SK-N-SH (cell line): Measurements from ENCODE around the gene OVCH2. TPM values are rescaled to one million over a fixed set of nuclear protein-coding genes. Genes with fewer than 3 reads are reported as not detected.
"Not testable (repeated sequence)": the region's sequence is repeated elsewhere in the genome, so short reads cannot be mapped to it uniquely, and the experiment has no call there.

Experiments
- CTCF ChIA-PET: fragments of 300-600, 350-600 bp; formaldehyde crosslinking; extraction: SDS; loops from one replicate; lab custom pipeline; 2021; lab: Yijun Ruan, JAX
- POLR2A ChIA-PET: fragments of 350-600 bp; sonication (Branson Sonifier 250); formaldehyde crosslinking; extraction: SDS; loops from one replicate; lab custom pipeline; 2020; ENCODE audit warnings: antibody characterized with exemption, inconsistent platforms; lab: Yijun Ruan, JAX
- DNase-seq: peaks from one replicate; pipeline ENCODE4 v3.0.0; 2012
- H2AFZ ChIP-seq: fragments of 200-600 bp; sonication (generic); 2 replicates; pipeline ENCODE4 v1.8.1; 2016; ENCODE audit warnings: antibody characterized with exemption, mild to moderate bottlenecking, low read depth
- H3F3A ChIP-seq: fragments of 200-600 bp; sonication (generic); replicated peaks from 2 replicates; pipeline ENCODE3; 2016; ENCODE audit warnings: antibody characterized with exemption, mild to moderate bottlenecking; ENCODE audit not compliant: insufficient read depth
- H3K27ac ChIP-seq, 2 experiments: fragments of 200-500 bp in 1 of 2; fragments of 200-600 bp in 1 of 2; sonication (Bioruptor generic) in 1 of 2; sonication (generic), shearing (Covaris generic) in 1 of 2; 2 replicates each; pipeline versions ENCODE4 v1.5.1 to v1.6.1; 2014 to 2016; ENCODE audit warnings: low read depth in 2 of 2, inconsistent platforms in 1 of 2, low read length in 1 of 2, mild to moderate bottlenecking in 1 of 2, mixed read lengths in 1 of 2
- H3K27me3 ChIP-seq: fragments of 200-600 bp; sonication (generic), shearing (Covaris generic); 2 replicates; pipeline ENCODE4 v1.6.1; 2016; ENCODE audit warnings: mixed run types; ENCODE audit not compliant: insufficient read depth
- H3K36me3 ChIP-seq, 2 experiments: fragments of 200-500 bp in 1 of 2; fragments of 200-600 bp in 1 of 2; sonication (Bioruptor generic) in 1 of 2; sonication (generic) in 1 of 2; replicated peaks in 1 of 2; 2 replicates each; pipeline versions ENCODE3 to v1.5.1; 2014 to 2016; ENCODE audit warnings: low read length in 1 of 2, mild to moderate bottlenecking in 1 of 2; ENCODE audit not compliant: insufficient read depth in 2 of 2, control insufficient read depth in 1 of 2
- H3K4me1 ChIP-seq, 2 experiments: fragments of 200-500 bp in 1 of 2; fragments of 200-600 bp in 1 of 2; sonication (Bioruptor generic) in 1 of 2; sonication (generic), shearing (Covaris generic) in 1 of 2; 2 replicates each; pipeline versions ENCODE4 v1.5.1 to v1.6.1; 2014 to 2016; ENCODE audit warnings: low read depth in 1 of 2, low read length in 1 of 2, mixed run types in 1 of 2; ENCODE audit not compliant: insufficient read depth in 2 of 2, control insufficient read depth in 1 of 2
- H3K4me2 ChIP-seq: fragments of 200-600 bp; sonication (generic), shearing (Covaris generic); 2 replicates; pipeline ENCODE4 v1.6.1; 2017; ENCODE audit warnings: mixed run types
- H3K4me3 ChIP-seq, 2 experiments: fragments of 200-500 bp in 1 of 2; fragments of 200-600 bp in 1 of 2; sonication (Bioruptor generic) in 1 of 2; sonication (generic), shearing (Covaris generic) in 1 of 2; 2 replicates each; pipeline versions ENCODE4 v1.5.1 to v1.8.1; 2014 to 2016; ENCODE audit warnings: low read depth in 2 of 2, inconsistent platforms in 1 of 2, low read length in 1 of 2, mild to moderate bottlenecking in 1 of 2, mixed read lengths in 1 of 2, moderate library complexity in 1 of 2
- H3K79me2 ChIP-seq: fragments of 200-600 bp; sonication (generic); 2 replicates; pipeline ENCODE4 v1.8.1; 2017; ENCODE audit warnings: mild to moderate bottlenecking; ENCODE audit not compliant: insufficient read depth
- H3K9ac ChIP-seq: fragments of 200-600 bp; sonication (generic); 2 replicates; pipeline ENCODE4 v1.6.1; 2017; ENCODE audit warnings: mixed run types
- H3K9me2 ChIP-seq: fragments of 200-600 bp; sonication (generic); 2 replicates; pipeline ENCODE4 v1.6.1; 2017; ENCODE audit warnings: mixed run types
- H3K9me3 ChIP-seq: fragments of 200-600 bp; sonication (generic); 2 replicates; pipeline ENCODE4 v1.6.1; 2017; ENCODE audit warnings: mixed run types, mild to moderate bottlenecking, moderate library complexity
- H4K20me1 ChIP-seq: fragments of 200-600 bp; sonication (generic); 2 replicates; pipeline ENCODE4 v1.6.1; 2017; ENCODE audit warnings: mild to moderate bottlenecking, mixed run types; ENCODE audit not compliant: insufficient read depth
- CHD2 ChIP-seq: fragments of 150-350 bp; IDR thresholded peaks from 2 replicates; pipeline ENCODE4 v1.6.1; 2018; ENCODE audit warnings: low read length; ENCODE audit not compliant: partially characterized antibody
- CTCF ChIP-seq: fragments of 200-600 bp; sonication (generic); IDR thresholded peaks from 2 replicates; pipeline ENCODE4 v1.6.1; 2017; ENCODE audit warnings: antibody characterized with exemption, mild to moderate bottlenecking, moderate library complexity
- ELF1 ChIP-seq: IDR thresholded peaks from 2 replicates; pipeline ENCODE4 v1.4.0; 2012
- EZH2phosphoT487 ChIP-seq: fragments of 200-600 bp; sonication (generic); IDR thresholded peaks from 2 replicates; pipeline ENCODE4 v1.6.1; 2017; ENCODE audit warnings: low read depth, mixed run types, mild to moderate bottlenecking, antibody characterized with exemption, moderate library complexity, borderline replicate concordance
- FOSL2 ChIP-seq: IDR thresholded peaks from 2 replicates; pipeline ENCODE4 v1.4.0; 2012; ENCODE audit warnings: low read depth, mild to moderate bottlenecking, moderate library complexity, borderline replicate concordance
- GATA2 ChIP-seq: sonication (generic); formaldehyde crosslinking; IDR thresholded peaks from 2 replicates; pipeline ENCODE4 v1.5.0; 2020; ENCODE audit warnings: mild to moderate bottlenecking, missing genetic modification reagents
- MXI1 ChIP-seq: IDR thresholded peaks from 2 replicates; pipeline ENCODE4 v1.6.1; 2012; ENCODE audit warnings: mild to moderate bottlenecking, low read depth, low read length, improper control_type of control experiment
- NRF1 ChIP-seq: IDR thresholded peaks from 2 replicates; pipeline ENCODE4 v1.6.1; 2012; ENCODE audit warnings: low read depth, mild to moderate bottlenecking, low read length
- PBX3 ChIP-seq: IDR thresholded peaks from 2 replicates; pipeline ENCODE4; 2012
- POLR2AphosphoS5 ChIP-seq: IDR thresholded peaks from 2 replicates; pipeline ENCODE4 v1.6.1; 2012; ENCODE audit warnings: low read depth, low read length
- RCOR1 ChIP-seq: fragments of 150-350 bp; IDR thresholded peaks from 2 replicates; pipeline ENCODE4 v1.6.1; 2017; ENCODE audit warnings: antibody characterized with exemption, low read length
- RFX5 ChIP-seq: IDR thresholded peaks from 2 replicates; pipeline ENCODE4 v1.6.1; 2012; ENCODE audit warnings: mild to moderate bottlenecking, improper control_type of control experiment, low read length
- RXRA ChIP-seq: IDR thresholded peaks from 2 replicates; pipeline ENCODE4 v1.4.0; 2012; ENCODE audit warnings: low read depth, mild to moderate bottlenecking, borderline replicate concordance
- SIN3A ChIP-seq: IDR thresholded peaks from 2 replicates; pipeline ENCODE4 v1.6.1; 2012; ENCODE audit warnings: low read depth, mild to moderate bottlenecking, low read length, moderate library complexity, borderline replicate concordance
- SMC3 ChIP-seq: IDR thresholded peaks from 2 replicates; pipeline ENCODE4 v1.6.1; 2012; ENCODE audit warnings: low read depth, low read length, improper control_type of control experiment
- TAF1 ChIP-seq: IDR thresholded peaks from 2 replicates; pipeline ENCODE4 v1.6.1; 2012; ENCODE audit warnings: low read depth, mild to moderate bottlenecking, low read length, moderate library complexity, borderline replicate concordance
- USF1 ChIP-seq: IDR thresholded peaks from 2 replicates; pipeline ENCODE4 v1.4.0; 2012; ENCODE audit warnings: low read depth, borderline replicate concordance
- USF2 ChIP-seq: fragments of 150-350 bp; IDR thresholded peaks from 2 replicates; pipeline ENCODE4 v1.6.1; 2017; ENCODE audit warnings: antibody characterized with exemption, low read length, low read depth, borderline replicate concordance
- YY1 ChIP-seq: IDR thresholded peaks from 2 replicates; pipeline ENCODE4 v1.4.0; 2012; ENCODE audit warnings: low read depth, mild to moderate bottlenecking
- WGBS: methylation state at CpG from one replicate; pipeline ENCODE4 v1.1.6; 2017; ENCODE audit warnings: low lambda C conversion rate; 5-methylcytosine and 5-hydroxymethylcytosine counted together
- polyA plus RNA-seq, 3 experiments: library from polyadenylated mRNA; depleted of rRNA; stranded (reverse); fragments of >200 nt; gene quantifications; 2 replicates each; pipeline ENCODE4 v1.2.3, GENCODE V29; 2012
- TF ChIP-seq, protein P1 (sequence below): fragments of 150-350 bp; IDR thresholded peaks from 2 replicates; pipeline ENCODE4 v1.6.1; 2016; ENCODE audit warnings: mild to moderate bottlenecking, low read depth, low read length

The OVCH2 gene
- polyA plus RNA-seq, 1 of the 3 experiments (the other 2 are of a cell fraction), result not detected

DNA sequence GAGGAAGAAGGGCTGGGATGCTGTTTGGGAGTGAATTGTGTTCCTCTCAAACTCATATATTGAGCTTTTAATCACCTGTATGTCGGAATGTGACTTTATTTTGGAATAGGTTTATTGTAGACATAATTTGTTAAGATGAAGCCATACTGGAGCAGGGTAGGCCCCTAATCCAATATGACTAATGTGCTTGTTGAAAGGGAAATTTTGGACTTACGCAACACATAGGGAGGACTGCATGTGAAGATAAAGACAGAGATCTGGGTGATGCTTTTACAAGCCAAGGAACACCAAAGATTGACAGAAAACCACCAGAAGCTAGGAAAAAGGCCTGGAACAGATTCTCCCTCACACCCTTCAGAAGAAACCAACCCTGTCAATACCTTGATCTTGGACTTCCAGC is 43.2 kb upstream of the OVCH2 start:
- CTCF ChIA-PET, result no interaction called here
- WGBS, result 2% methylated on average over 2 of the region's 2 CpGs
- H3K4me3 ChIP-seq, result no peak overlapping the region
- no peak overlapping the region for H3K27ac ChIP-seq
- H3K9me2 ChIP-seq, result no peaks in the 10 kb centered on the region
- no peaks in the 10 kb centered on the region for H4K20me1 ChIP-seq
- no peaks in the 10 kb centered on the region for H3K79me2 ChIP-seq
- H3K27me3 ChIP-seq, result no peaks in the 10 kb centered on the region
- no peaks in the 10 kb centered on the region for H3K9me3 ChIP-seq
- H3K4me1 ChIP-seq, result no peaks in the 10 kb centered on the region
- DNase-seq, result no peak
- no peak overlapping the region for H2AFZ ChIP-seq
- no peak for TF ChIP-seq SIN3A
- TF ChIP-seq, protein P1, sequence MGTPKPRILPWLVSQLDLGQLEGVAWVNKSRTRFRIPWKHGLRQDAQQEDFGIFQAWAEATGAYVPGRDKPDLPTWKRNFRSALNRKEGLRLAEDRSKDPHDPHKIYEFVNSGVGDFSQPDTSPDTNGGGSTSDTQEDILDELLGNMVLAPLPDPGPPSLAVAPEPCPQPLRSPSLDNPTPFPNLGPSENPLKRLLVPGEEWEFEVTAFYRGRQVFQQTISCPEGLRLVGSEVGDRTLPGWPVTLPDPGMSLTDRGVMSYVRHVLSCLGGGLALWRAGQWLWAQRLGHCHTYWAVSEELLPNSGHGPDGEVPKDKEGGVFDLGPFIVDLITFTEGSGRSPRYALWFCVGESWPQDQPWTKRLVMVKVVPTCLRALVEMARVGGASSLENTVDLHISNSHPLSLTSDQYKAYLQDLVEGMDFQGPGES, result no peak
- TF ChIP-seq MXI1, result no peak
- TF ChIP-seq RFX5, result no peak
- no peak for TF ChIP-seq ELF1
- no peak for TF ChIP-seq RXRA
- TF ChIP-seq NRF1, result no peak
- TF ChIP-seq FOSL2, result no peak
- no peak for TF ChIP-seq SMC3
- no peak for TF ChIP-seq EZH2phosphoT487
- TF ChIP-seq USF1, result no peak
- TF ChIP-seq GATA2 (CRISPR knock-in tag), result no peak
- no peak for TF ChIP-seq TAF1
- no peak for TF ChIP-seq CHD2
- TF ChIP-seq USF2, result no peak
- TF ChIP-seq POLR2AphosphoS5, result no peak
- no peak for TF ChIP-seq PBX3
- no peak for TF ChIP-seq RCOR1
- no peak for TF ChIP-seq YY1
- TF ChIP-seq CTCF, result no peak
- no peak overlapping the region for H3K9ac ChIP-seq
- no peaks in the 10 kb centered on the region for H3K36me3 ChIP-seq
- no peaks in the 10 kb centered on the region for H3F3A ChIP-seq
- POLR2A ChIA-PET, result no interaction called here
- H3K4me2 ChIP-seq, result no peak overlapping the region

GRCh38 chr11:7734767-7735166 is 28.5 kb upstream of the OVCH2 start:
- CTCF ChIA-PET, H3K4me1 ChIP-seq, POLR2A ChIA-PET, H2AFZ ChIP-seq, H3K27ac ChIP-seq, H3K4me3 ChIP-seq, DNase-seq, H3K4me2 ChIP-seq, H3K36me3 ChIP-seq, H3F3A ChIP-seq, H3K9me3 ChIP-seq, H3K79me2 ChIP-seq, H4K20me1 ChIP-seq, H3K9ac ChIP-seq, H3K27me3 ChIP-seq, H3K9me2 ChIP-seq: not testable (repeated sequence)
- 8% methylated on average over 9 of the region's 14 CpGs for WGBS
